Body of pancreas (tissue), 4 donors: Measurements from ENCODE around the gene RBM44.

Source experiments
- POLR2A ChIP-seq, 3 donors: fragments of 450-650 bp; IDR thresholded peaks; one replicate each; pipeline ENCODE4 v1.6.1; 2016; ENCODE audit warnings: antibody characterized with exemption in 3 of 3, mild to moderate bottlenecking in 2 of 3
- TF ChIP-seq, protein P1 (sequence below), 7 experiments: fragments of 450-650 bp in 4 of 7; fragments of 200-600 bp in 3 of 7; sonication (generic) in 3 of 7; IDR thresholded peaks; one replicate each; pipeline ENCODE4 v1.5.1; 2016 to 2019; ENCODE audit warnings: antibody characterized with exemption in 7 of 7

DNA sequence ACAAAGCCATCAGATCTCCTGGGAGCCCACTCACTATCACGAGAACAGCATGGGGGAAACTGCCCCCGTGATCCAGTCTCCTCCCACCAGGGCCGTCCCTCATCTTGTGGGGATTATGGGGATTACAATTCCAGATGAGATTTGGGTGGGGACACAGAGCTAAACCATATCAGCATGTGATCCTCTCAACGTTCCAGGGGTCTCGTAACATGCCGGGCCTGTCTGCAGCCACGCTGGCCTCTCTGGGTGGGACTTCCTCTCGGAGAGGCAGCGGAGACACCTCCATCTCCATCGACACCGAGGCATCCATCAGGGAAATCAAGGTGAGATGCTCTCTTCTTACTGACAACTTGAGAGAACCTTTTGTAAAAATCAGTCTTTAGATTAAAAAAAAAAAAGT, 49.6 kb upstream of the RBM44 start:
- TF ChIP-seq, protein P1, sequence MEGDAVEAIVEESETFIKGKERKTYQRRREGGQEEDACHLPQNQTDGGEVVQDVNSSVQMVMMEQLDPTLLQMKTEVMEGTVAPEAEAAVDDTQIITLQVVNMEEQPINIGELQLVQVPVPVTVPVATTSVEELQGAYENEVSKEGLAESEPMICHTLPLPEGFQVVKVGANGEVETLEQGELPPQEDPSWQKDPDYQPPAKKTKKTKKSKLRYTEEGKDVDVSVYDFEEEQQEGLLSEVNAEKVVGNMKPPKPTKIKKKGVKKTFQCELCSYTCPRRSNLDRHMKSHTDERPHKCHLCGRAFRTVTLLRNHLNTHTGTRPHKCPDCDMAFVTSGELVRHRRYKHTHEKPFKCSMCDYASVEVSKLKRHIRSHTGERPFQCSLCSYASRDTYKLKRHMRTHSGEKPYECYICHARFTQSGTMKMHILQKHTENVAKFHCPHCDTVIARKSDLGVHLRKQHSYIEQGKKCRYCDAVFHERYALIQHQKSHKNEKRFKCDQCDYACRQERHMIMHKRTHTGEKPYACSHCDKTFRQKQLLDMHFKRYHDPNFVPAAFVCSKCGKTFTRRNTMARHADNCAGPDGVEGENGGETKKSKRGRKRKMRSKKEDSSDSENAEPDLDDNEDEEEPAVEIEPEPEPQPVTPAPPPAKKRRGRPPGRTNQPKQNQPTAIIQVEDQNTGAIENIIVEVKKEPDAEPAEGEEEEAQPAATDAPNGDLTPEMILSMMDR (IDR thresholded peaks at IDR 0.05) = no peak
- TF ChIP-seq POLR2A (IDR thresholded peaks at IDR 0.05) = no peak
